Body of pancreas (tissue), 4 donors: ENCODE measurements around the gene EIF3J. TPM values are rescaled to one million over a fixed set of nuclear protein-coding genes. Genes with fewer than 3 reads are reported as not detected.

ENCODE experiments used
- ATAC-seq: fragments of 150-250 bp; one replicate; pipeline ENCODE4 v1.9.1; 2016
- DNase-seq, 4 donors: peaks; one replicate each; pipeline ENCODE4 v3.0.0-alpha.2; 2019
- H3K27ac ChIP-seq, 4 donors: fragments of 200-600 bp; sonication (generic); 1 replicate in 3 of 4; 2 replicates in 1 of 4; pipeline versions ENCODE4 v1.5.1 to v1.6.1; 2016 to 2019; ENCODE audit warnings: mild to moderate bottlenecking in 1 of 4, mixed read lengths in 1 of 4, moderate library complexity in 1 of 4
- H3K27me3 ChIP-seq, 2 donors: fragments of 200-600 bp; sonication (generic); one replicate each; pipeline ENCODE4 v1.6.0; 2016; ENCODE audit warnings: mild to moderate bottlenecking in 1 of 2
- H3K36me3 ChIP-seq, 2 donors: fragments of 200-600 bp; sonication (generic); replicated peaks in 1 of 2; 2 replicates each; pipeline ENCODE4 v1.5.1; 2016; ENCODE audit warnings: low read depth in 2 of 2; ENCODE audit not compliant: insufficient read depth in 1 of 2
- H3K4me1 ChIP-seq: fragments of 200-600 bp; sonication (generic); one replicate; pipeline ENCODE4 v1.6.0; 2016
- H3K4me3 ChIP-seq, 2 donors: fragments of 200-600 bp; sonication (generic); 1 replicate in 1 of 2; 2 replicates in 1 of 2; pipeline ENCODE4 v1.5.1; 2016 to 2019
- H3K9me3 ChIP-seq, 3 donors: fragments of 200-600 bp; sonication (generic); 1 replicate in 2 of 3; 2 replicates in 1 of 3; pipeline ENCODE4 v1.5.1; 2016
- CTCF ChIP-seq, 7 experiments: fragments of 450-650 bp in 4 of 7; fragments of 200-600 bp in 3 of 7; sonication (generic) in 3 of 7; IDR thresholded peaks; one replicate each; pipeline ENCODE4 v1.5.1; 2016 to 2019; ENCODE audit warnings: antibody characterized with exemption in 7 of 7
- POLR2A ChIP-seq, 3 donors: fragments of 450-650 bp; IDR thresholded peaks; one replicate each; pipeline ENCODE4 v1.6.1; 2016; ENCODE audit warnings: antibody characterized with exemption in 3 of 3, mild to moderate bottlenecking in 2 of 3
- WGBS, 2 donors: methylation state at CpG; one replicate each; pipeline ENCODE4 v1.1.5; 2017; 5-methylcytosine and 5-hydroxymethylcytosine counted together
- intact Hi-C: fragments of 100-400 bp; cut with DNase I; formaldehyde crosslinking; loops from one replicate; pipeline ENCODE4 v1.15.1; 2023
- total RNA-seq, 2 donors: library from RNA; depleted of rRNA; stranded (reverse); fragments of >200 nt; gene quantifications; one replicate each; pipeline ENCODE4 v1.1.0, GENCODE V29; 2016

EIF3J gene
- total RNA-seq, 2 donors from 2014 or later = 38.7 to 66.3 TPM

DNA sequence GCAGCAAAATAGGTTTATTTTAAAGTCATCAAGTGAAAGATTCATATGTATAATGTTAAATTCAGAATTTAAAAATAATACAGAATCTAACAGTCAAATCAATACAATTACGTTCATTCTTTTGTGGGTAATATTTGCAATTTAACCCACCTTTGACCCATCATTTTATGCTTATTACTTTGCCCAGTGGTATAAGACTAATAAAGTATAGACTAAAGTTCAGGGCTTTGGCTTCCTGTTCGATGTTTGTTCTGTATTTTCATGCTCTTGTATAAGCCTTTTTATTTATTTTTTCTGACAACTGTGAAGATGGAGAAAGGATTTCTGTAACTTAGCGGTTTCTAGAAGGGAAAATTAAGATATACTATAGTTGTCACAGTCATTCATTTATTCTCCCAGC lies 44.3 kb upstream of the EIF3J start:
- no peak for TF ChIP-seq POLR2A (IDR thresholded peaks at IDR 0.05)
- no peak for TF ChIP-seq CTCF (IDR thresholded peaks at IDR 0.05)
- Histone ChIP-seq H3K27me3 (no peaks in the 10 kb centered on the region), H3K36me3 (peaks cover 0 to 4% of the 10 kb centered on the region in 2 donors), H3K27ac (no peak overlapping the region), H3K4me3 (no peak overlapping the region), H3K9me3 (no peaks in the 10 kb centered on the region), H3K4me1 (no peaks in the 10 kb centered on the region)
- WGBS, 2 donors = 68 to 73% methylated on average over 3 of the region's 3 CpGs
- DNase-seq (no peak), ATAC-seq (no peak)
- intact Hi-C loops = no loop called here

GRCh38 chr15:44495562-44495961 lies 41.4 kb upstream of the EIF3J start:
- no peak for TF ChIP-seq CTCF (IDR thresholded peaks at IDR 0.05)
- TF ChIP-seq POLR2A (IDR thresholded peaks at IDR 0.05) = no peak
- Histone ChIP-seq H3K9me3 (no peaks in the 10 kb centered on the region), H3K4me3 (no peak overlapping the region), H3K4me1 (no peaks in the 10 kb centered on the region), H3K27me3 (no peaks in the 10 kb centered on the region), H3K27ac (no peak overlapping the region), H3K36me3 (peaks cover 0 to 6% of the 10 kb centered on the region in 2 donors)
- ATAC-seq = no peak
- no peak for DNase-seq
- intact Hi-C loops = no loop called here
- WGBS, 2 donors = 92 to 97% methylated on average over 8 of the region's 8 CpGs

DNA sequence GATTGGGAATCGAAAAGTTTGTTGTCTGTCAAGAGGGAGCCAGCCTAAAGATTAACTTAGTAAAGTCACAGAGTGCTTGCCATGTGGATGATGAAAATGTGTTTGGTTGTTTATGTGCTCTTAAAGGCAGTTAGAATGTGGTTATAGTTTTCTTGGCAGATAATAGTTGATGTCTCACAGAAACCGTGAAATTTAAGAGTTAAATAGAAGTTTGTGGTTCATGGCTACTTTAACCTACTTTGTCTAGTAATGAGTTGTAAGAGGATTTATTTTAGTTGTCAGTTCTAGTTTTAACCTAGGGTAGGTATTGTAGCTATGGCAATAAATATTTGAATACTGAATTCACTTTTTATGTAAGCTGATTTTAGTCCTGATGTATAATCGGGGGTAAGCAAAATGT lies 36.4 kb upstream of the EIF3J start:
- Histone ChIP-seq H3K9me3 (no peaks in the 10 kb centered on the region), H3K27me3 (no peaks in the 10 kb centered on the region), H3K4me1 (no peaks in the 10 kb centered on the region), H3K36me3 (peaks cover 0 to 12% of the 10 kb centered on the region in 2 donors), H3K27ac (no peak overlapping the region), H3K4me3 (no peak overlapping the region)
- ATAC-seq = no peak
- intact Hi-C loops = no loop called here
- WGBS, 2 donors = 35 to 40% methylated on average over 3 of the region's 3 CpGs
- TF ChIP-seq POLR2A (IDR thresholded peaks at IDR 0.05) (no peak), CTCF (IDR thresholded peaks at IDR 0.05) (no peak)
- DNase-seq = no peak

DNA sequence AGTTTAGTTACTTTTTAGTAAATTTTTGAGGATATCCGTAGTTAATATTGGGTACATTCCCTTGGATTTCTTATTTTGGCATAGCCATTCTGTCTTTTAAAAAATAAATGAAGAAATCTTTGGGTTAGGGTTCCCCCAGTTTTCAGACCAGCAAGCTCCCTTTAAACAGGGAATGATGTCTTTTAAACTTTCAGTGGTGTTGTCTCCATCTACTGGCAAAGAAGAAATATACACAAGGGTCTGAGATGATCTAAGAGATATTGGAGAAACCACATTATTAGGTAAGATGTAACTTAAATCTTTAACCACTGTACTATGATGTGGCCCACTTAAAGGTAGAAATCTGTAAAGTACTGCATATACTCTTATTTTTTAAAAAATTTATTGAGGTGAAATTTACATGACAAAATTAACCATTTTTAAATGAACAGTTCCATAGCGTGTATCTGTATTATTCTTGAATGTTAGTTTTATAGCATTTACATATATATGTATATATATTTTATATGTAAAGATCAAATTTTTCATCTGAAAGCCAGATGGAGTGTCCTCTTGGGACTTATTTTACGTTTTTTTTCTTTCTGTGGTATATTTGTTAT lies 35.1 kb upstream of the EIF3J start:
- Histone ChIP-seq H3K4me3 (no peak overlapping the region), H3K27me3 (no peaks in the 10 kb centered on the region), H3K4me1 (no peaks in the 10 kb centered on the region), H3K9me3 (no peaks in the 10 kb centered on the region), H3K27ac (no peak overlapping the region), H3K36me3 (peaks cover 0 to 10% of the 10 kb centered on the region in 2 donors)
- TF ChIP-seq CTCF (IDR thresholded peaks at IDR 0.05) = peak in 6 of 7 experiments; percentile 39 to 59 (median 46)
- no peak for TF ChIP-seq POLR2A (IDR thresholded peaks at IDR 0.05)
- DNase-seq (no peak), ATAC-seq (peak; percentile 52)
- intact Hi-C loops = no loop called here
- WGBS, 2 donors = 71 to 80% methylated on average over 3 of the region's 3 CpGs

GRCh38 chr15:44516436-44516835 lies 20.5 kb upstream of the EIF3J start:
- H3K27ac ChIP-seq = no peak overlapping the region
- H3K27me3 ChIP-seq = no peaks in the 10 kb centered on the region
- no peak overlapping the region for H3K4me3 ChIP-seq
- DNase-seq = no peak
- H3K36me3 ChIP-seq = no peaks in the 10 kb centered on the region
- ATAC-seq = no peak
- TF ChIP-seq POLR2A (IDR thresholded peaks at IDR 0.05) (no peak), CTCF (IDR thresholded peaks at IDR 0.05) (no peak)
- intact Hi-C loops = no loop called here
- no peaks in the 10 kb centered on the region for H3K9me3 ChIP-seq
- no peaks in the 10 kb centered on the region for H3K4me1 ChIP-seq
